HG03280 (cell line): Measurements from ENCODE around the gene UBE2U.

Experiments used
- ATAC-seq: cut with Tn5 transposase; IDR thresholded peaks from one replicate; pipeline ENCODE4 v1.9.1; 2021; ENCODE audit warnings: mild to moderate bottlenecking, moderate library complexity; ENCODE audit not compliant: unreplicated experiment

UBE2U gene, protein sequence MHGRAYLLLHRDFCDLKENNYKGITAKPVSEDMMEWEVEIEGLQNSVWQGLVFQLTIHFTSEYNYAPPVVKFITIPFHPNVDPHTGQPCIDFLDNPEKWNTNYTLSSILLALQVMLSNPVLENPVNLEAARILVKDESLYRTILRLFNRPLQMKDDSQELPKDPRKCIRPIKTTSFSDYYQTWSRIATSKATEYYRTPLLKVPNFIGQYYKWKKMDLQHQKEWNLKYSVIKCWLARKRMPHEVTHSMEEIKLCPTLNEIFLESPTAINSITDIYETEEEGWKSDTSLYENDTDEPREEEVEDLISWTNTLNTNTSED

DNA sequence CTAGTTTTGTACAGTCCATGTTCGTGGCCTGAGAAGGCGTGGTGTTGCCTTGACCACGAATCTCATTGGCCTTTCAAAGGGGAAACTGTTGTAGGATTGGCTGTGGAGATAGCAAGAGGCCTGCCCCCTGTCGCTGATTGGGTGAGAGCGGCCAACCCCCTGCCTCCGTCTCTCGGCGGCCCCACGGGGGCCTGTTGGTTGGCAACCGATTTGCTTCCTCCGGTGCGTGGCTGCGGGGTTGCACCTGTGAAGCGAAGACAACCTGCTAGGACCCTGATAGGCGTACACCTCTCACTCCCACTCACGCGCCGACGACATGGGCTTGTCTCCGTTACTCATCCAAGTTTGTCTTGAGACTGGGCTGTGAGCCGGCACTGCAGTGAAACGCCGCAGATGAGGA lies at the start of gene UBE2U:
UBE2U (plus strand) TSS at position 204 of the 400 bp plus-strand sequence. CDS start 428 bp downstream, outside the sequence.
- no peak for ATAC-seq

DNA sequence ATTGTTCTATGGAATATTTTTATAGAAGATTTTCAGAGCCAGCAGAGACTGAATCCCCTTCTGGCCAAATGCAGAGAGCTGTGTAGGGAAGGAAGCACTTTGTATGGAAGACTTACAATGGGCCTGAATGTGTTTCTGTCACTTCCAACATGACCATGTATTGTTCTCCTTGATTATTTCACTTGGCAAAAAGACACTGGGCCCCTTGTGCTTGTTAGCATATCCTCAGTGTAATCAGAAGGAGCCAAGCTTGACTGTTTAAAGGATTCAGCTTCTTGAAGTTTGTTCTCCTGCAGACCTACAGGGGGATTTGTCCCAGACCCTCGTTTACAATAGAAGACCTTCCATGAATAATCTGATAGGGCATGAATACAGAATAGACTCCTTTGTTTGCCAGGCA lies 48.1 kb upstream of the UBE2U start:
- no peak for ATAC-seq

DNA sequence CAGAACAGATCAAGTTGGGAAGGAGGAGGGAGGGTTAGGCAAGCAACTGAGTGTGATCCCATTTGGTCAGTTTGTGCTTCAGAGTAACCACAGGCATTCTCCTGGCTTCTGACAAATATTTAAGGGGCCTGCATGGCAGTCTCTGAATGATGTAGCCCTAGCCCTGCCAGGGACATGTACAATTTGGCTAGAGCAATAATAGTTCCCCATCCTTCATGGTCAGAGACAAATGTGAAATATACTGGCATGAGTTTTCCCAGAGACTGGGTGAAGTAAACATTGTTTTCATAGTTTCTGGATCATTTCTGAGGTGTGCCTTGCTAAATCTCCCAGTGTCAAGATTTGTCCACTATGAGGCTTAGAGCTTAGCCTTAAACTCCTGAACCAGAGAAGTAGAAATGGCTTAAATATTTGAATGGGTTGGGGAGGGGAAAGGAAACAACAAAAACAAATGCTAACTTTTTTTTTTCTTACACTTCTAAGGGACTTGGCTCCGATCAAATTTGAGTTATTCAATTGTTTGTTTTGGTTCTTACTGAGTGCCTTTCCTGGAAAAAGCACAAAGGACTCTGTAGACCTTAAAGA lies 42.0 kb upstream of the UBE2U start:
- no peak for ATAC-seq

DNA sequence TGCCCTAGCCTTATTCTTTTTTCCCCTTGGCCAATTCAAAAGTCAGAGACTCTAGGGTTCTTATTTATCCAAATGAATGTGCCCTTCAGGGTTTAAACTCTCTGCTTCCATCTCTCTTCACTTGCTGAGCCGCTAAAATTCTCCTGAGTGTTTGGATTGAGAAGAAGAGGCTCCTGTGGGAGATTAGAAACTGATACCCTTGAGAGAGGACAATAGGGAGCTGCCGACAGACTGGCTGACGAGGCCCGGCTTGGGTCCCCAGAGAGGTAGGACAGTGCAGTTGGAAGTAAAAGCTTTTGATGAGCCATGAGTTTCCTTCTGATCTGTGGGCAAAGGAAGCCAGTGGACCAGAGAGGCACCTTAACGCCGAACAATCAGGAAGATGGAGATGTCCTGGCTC lies 41.3 kb upstream of the UBE2U start:
- no peak for ATAC-seq

DNA sequence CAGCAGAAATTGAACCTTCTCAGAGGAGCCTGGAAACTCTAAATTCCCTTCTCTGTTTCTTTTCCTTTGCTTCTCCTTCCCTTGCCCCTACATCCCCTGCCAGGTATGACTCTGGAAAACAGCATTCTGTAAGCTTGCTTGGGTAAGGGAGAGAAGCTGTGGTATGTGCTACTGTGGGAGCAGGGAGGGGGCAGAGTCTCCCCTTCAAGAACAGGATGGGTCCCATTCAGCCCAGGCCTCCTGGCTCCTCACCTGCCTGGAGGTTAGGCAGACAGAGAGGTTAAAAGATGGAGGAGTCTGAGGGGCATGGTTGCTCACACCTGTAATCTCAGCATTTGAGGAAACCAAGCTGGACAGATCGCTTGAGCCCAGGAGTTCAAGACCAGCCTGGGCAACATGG lies 40.6 kb upstream of the UBE2U start:
- ATAC-seq, result no peak

DNA sequence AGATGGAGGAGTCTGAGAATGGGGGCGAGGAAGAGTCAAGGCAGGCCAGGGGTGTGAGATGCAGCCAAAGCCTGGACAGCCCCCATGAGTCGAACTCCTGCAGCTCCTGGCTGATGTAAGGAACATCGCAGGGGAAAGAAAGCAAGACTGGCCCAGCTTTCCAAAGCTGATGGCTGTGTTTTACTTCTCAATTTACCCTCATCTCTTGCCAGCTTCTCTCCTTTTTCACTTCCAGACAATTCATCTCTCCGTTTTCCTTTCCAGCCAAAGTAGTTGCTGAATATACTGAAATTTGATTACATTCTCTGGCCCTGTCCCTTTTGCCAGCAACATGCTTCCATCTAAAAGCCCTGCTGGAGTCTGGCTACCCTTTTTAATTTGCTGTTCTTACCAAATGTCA lies 40.0 kb upstream of the UBE2U start:
- ATAC-seq, result no peak

DNA sequence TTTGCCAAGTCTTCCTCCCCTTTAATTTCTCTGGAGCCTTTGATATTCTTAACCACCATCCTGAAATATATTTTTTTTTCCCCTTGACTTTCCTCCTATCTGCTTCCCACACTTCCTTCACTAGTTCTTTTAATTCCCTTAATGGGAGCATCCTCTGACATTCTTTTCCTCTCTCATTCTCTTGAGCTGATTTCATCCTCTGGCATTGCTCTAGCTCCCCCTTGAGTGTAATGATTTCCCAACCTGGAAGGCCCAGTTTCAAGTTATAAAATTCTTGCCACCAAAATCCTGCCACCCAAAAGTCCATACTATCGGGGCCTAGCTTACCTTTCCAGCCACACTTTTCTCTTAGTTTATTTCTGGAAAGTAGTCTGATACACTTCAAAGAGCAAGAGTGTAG lies 39.5 kb upstream of the UBE2U start:
- ATAC-seq, result no peak

DNA sequence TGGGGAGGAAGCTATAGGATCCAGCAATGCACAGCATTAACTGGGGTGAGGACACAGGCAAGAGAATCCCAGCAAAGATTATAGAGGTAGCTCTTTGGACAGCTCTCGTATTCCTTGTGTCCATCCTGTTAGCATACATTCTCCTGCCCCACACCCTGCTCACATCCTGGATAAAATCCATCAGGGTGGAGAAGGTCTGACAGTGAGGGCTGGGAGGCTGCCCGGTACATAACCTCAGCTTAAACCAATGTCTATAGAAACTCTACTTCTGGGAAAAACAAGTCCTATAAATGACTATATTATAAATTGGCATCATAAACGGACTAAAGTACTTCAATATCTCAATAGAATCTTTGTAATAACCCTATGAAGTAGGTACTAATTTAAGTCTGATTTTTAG lies 36.8 kb upstream of the UBE2U start:
- no peak for ATAC-seq

DNA sequence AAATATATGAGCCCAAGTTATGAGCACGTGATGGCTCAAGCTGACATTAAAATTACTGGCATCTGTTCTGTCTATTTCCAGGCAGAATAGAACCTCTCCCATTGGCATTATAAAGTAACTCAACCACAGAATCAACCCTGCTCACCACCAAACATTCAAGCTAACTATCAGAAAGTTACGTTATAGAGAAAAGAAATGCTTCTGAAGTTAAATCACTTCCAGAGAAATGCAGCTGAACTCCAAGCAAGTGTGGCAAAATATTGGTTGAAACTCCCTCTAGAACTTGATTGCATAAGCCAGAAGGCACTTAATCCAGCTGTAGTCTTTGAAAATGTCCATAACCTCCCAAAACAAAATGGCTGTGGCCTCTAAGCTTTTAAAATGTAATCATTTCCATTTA lies 36.2 kb upstream of the UBE2U start:
- no peak for ATAC-seq

DNA sequence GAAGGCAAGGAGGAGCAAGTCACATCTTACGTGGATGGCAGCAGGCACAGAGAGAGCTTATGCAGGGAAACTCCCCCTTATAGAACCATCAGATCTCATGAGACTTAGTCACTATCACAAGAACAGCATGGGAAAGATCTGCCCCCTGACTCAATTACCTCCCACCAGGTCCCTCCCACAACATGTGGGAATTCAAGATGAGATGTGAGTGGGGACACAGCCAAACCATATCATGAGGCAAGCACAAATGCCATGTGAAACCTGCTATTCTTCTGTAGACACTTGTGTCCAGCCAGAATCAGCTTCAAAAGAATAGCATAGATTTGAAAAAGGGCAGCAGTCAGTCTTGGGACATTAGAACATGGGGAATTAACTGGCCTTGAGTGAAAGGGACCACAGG lies 32.2 kb upstream of the UBE2U start:
- no peak for ATAC-seq

DNA sequence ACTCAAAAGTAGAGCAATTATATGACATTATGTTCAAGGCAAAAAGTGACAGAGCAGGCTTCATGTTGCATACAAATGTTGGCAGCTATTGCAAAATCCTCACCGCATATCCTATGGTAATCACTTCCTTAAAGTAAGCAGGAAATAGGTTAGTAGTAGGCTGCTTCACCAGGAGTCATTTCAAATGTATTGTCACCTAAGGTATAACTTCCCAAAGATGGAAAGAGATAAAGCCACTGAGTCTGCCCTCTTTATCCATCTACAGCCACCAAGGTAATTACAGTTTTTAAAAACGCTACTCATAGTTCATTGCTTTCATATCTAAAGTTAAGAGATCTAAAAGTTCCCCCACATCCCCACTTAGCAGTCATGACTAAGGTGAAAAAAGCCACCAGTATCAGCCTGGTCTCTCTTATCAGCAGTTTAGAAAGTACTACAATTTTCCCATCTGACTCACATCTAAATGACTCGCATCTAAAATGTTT lies 31.6 kb upstream of the UBE2U start:
- peak; percentile 68 for ATAC-seq

DNA sequence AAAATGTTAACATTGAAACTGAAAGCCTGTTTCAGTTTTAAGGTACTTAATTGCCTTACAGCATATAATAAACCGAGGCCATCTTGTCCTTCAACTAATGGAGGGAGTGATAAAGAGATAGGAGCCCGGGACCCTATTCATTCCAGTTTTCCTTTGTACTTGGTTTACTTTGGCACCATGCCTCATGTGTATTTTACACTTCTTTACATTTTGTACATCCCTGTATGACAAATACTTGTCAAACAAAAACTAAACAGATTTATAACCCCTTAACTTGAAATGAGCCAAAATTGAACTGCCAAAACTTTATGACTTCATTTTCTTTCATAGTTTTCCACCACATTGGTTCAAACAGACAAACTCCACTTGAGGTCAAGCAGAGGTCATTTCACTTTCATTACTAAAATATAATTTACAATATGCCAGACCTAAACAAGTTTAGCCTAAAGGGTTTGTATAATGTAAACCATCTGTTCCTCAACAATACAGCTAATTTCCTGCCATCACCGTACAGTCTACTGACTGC lies 30.9 kb upstream of the UBE2U start:
- peak; percentile 61 for ATAC-seq

DNA sequence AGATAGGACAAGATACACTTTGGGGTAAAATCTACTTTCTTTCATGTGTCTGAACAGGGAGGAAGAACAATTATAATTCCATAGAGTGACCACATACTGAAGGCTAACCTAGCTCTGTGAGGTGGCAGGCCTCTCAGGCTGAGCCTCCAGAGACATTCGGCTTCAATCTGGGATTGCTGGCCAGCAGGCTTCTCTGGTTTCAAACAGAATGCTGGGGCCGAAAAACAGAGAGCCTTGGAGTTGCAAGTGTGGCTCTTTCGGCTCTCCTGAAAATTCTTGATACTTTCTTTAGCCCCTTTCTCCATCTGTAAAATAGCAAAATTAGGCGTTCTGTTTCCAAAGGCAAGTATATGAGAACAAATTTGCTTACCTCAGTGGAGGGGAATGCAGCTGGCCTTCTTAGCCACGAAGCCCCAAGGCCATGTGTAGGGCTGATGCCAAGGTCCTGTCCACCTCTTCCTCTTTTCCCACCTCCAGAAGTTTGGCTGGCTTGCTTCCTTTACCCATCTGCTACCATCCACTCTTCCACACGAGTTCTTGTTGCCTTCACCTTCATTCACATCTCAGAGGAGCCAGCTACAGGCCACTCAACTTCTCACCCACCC lies 30.0 kb upstream of the UBE2U start:
- ATAC-seq, result no peak

DNA sequence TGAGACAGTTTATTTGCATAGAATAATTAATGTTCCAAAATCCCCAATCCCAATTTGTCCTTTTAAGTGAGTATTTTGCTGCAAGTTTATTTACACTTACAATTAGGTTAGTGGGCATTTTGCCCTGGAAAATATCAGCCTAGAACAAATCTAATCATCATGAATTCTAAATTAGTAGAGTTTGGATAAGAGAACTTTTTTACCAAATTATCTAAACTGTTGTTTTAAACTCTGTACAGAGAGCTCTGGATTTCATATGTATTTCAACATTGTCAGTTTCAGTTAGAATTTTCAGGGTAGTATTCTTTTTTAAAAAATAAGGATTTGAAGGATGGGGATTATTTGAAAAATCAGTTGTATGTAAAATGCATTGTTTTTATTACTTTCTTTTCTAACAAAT lies 27.8 kb upstream of the UBE2U start:
- ATAC-seq, result no peak

DNA sequence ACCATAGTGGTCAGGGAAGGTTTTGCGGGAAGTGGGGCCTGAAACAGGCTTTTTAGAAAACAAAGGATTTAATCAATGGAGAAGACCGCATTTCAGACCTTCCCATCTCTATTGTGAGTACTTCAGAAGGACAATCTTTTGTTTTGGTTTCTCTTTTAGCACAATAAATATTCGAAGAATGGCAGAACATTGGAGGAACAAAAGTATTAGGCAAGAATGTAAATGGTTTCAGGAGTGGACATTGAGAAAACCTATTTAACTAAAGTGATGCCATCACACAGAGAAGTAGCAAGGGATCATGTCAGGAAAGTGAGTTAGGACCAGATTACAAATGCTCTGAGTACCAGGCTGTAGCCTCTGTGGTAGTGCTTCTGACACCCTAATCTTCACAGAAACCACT lies 26.8 kb upstream of the UBE2U start:
- no peak for ATAC-seq

DNA sequence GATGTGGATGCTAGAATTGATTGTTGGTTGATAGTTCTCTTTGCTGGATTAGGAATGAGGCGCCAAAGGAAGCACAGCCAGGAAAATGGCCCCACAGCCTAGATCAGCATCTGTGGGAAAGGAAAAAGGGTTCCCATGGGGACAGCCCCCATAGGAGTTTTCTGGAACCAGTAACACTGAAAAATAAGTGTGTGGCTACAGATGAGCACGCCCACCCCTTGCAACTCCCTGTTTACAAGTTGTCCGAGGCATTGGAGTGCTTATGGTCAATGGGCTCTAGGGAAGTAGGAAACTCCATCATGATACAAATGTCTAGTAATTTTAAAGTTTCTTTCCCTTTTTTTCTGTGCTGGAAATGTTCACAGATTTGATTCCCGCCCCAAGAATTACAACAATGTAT lies 23.8 kb upstream of the UBE2U start:
- ATAC-seq, result no peak

DNA sequence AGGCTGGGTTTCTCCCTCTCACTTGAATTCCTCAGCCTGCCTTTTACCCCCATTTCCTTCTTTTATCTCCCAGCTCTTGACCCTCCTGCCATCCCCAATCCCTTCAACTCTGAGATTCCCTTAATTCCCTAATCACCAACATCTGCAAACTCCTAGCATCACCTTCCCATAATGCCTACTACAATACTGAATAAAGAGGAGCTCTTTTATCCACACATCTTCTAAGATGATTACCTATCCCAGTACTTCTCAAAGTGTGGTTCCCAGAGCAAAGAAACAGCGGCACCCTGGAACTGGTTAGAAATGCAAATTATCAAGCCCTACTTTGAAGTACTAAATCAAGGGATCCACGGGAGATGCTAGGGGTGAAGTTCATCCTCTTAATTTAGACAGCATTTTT lies 21.2 kb upstream of the UBE2U start:
- no peak for ATAC-seq

DNA sequence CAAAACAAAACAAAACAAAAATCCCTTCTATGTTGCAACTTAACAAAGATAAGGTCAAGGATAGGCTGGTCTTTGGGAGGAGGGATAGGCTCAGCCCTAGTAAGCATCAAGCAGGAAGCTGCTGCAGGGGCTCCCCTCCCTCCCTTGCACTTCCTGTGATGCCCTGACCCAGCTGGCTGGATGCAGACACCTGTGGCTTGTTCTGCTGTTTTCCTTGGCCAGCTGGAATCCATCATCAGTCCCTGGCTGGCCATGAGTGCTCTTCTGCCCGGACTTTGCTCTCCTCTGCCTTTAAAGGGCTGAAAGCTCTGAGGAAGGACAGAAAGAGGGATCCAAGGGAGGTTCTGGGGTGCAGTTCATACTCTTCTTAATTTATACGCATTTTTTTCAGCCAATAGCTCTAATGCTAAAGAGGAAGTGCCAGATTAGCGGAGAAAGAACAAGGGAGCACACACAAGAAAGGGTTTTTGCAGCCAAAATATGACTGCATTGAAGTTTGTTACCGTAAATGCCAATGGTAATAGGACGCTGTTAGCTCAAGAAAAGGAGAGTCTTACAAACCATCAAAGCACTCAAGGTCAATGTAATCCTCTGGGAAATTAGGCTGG lies 19.9 kb upstream of the UBE2U start:
- ATAC-seq, result no peak

DNA sequence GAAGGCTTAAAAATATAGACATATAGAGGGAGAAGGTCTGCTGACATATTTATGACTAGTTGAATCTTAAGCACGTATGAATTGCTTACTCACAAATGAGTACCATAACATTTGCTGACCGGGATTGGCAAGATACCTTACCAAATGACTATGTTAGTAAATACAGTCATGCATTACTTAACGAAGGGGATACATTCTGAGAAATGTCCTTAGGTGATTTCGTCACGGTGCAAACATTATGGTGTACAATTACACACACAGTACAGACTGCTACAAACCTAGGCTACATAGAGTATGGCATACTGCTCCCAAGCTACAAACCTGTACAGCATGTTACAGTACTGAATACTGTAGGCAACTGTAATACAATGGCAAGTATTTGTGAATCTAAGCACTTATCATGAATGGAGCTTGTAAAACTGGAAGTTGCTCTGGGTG lies 19.4 kb upstream of the UBE2U start:
- ATAC-seq, result no peak

DNA sequence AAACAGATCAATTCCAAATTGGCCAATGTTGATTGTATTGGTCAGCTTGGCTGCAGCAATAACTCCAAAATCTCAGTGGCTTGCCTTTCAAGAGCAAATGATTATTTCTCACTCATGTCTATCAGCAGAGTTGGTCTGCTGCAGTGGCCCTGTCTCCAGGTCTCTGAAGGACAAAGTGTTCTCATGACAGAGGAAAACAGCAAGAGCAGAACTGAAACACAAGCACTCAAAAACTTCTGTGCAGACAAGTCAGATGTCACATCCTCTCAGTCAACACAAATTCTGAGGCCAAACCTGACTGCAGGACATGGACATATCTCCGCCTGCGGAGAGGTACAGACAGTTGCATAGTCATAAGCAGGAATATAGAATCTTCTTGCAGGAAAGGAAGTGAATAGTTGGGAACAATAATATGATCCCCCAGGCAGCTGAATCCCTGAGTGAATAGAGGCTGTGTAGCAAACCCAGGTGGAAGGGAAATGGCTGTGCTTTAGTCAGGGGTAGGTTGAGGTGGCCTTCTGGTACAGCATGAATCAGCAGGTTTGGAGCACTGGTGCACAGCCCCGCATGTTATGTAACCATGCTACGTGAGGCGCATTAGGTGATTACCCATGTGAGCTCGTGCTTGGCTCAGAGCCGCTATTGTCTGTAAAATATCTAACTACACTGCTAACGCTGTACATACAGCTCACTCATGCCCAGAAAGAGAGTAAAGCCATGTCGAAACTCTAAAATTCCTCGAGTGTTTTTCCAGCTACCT lies 17.1 kb upstream of the UBE2U start:
- no peak for ATAC-seq

DNA sequence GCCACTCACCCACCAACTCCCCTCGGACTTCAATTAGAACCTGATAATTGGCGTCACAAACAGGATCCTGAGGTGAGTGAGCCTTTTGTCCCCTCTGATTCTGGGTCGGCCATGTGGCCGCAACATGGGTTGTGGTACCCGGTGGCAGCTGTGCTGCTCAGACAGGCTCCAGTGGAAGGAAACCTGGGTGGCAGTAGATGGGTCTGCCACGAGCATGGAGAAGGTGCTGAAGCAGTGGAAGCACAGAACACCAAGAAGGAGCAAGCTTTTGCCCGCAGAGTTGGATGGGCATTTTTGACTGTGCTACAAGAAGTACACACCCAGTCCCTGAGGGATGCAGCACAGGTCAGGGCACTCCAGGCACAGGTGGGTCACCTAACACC lies 16.5 kb upstream of the UBE2U start:
- ATAC-seq, result no peak
